ENCODE data around the gene BPGM. TPM values are rescaled to one million over a fixed set of nuclear protein-coding genes. Genes with fewer than 3 reads are reported as not detected.

BPGM gene
- 22.7 TPM for polyA plus RNA-seq (2013, experiment 1 of 2)
- 21.8 TPM for polyA plus RNA-seq (2013, experiment 2 of 2)

- Histone ChIP-seq H3K36me3 (replicated peaks in 1 of 2; ENCODE audit: control insufficient read depth in 2 of 2, insufficient read depth in 2 of 2, low read length in 2 of 2) (no peaks in the 10 kb centered on the region), H3K4me1 (ENCODE audit: control insufficient read depth in 2 of 2, insufficient read depth in 1 of 2, low read depth in 1 of 2, low read length in 2 of 2) (peaks cover 0 to 2% of the 10 kb centered on the region in 2 donors), H4K8ac (ENCODE audit: low read depth, low read length) (no peak within 1 kb of the TSS), H4K91ac (ENCODE audit: low read depth, low read length, poor library complexity) (no peak within 1 kb of the TSS), H3K23ac (ENCODE audit: low read depth, low read length, poor library complexity) (peak within 1 kb of the TSS; percentile 39), H3K14ac (ENCODE audit: low read length) (no peak within 1 kb of the TSS), H3K4me2 (ENCODE audit: insufficient read depth, low read length, poor library complexity, severe bottlenecking) (peak within 1 kb of the TSS; percentile 66), H3K27me3 (ENCODE audit: control insufficient read depth in 3 of 3, insufficient read depth in 3 of 3, low read depth in 1 of 3, low read length in 3 of 3) (no peaks in the 10 kb centered on the region), H3K4me3 (ENCODE audit: low read length in 2 of 2) (peak within 1 kb of the TSS; percentile 67 to 85), H2BK12ac (ENCODE audit: low read length) (no peak within 1 kb of the TSS), H2BK15ac (ENCODE audit: low read length) (no peak within 1 kb of the TSS), H3K79me1 (ENCODE audit: low read depth, low read length) (no peaks in the 10 kb centered on the region), H2BK5ac (ENCODE audit: low read length) (no peak within 1 kb of the TSS), H2BK120ac (ENCODE audit: low read depth, low read length) (no peak within 1 kb of the TSS), H3K27ac (replicated peaks; ENCODE audit: low read length) (no peak within 1 kb of the TSS), H2AK5ac (ENCODE audit: low read depth, low read length) (no peak within 1 kb of the TSS), H3K4ac (ENCODE audit: low read length) (no peak within 1 kb of the TSS), H3K9ac (ENCODE audit: low read depth, low read length, poor library complexity) (no peak within 1 kb of the TSS), H3K9me3 (replicated peaks in 1 of 2; ENCODE audit: control insufficient read depth in 2 of 2, insufficient read depth in 1 of 2, low read depth in 1 of 2, low read length in 2 of 2) (no peaks in the 10 kb centered on the region), H2AFZ (ENCODE audit: low read length) (peak within 1 kb of the TSS; percentile 82), H3K18ac (ENCODE audit: low read length) (peak within 1 kb of the TSS; percentile 49)
- DNase-seq (ENCODE audit: low spot score) = peak; percentile 100
- no CpG with 5 or more reads among the region's 36 CpGs for WGBS, 2 donors (ENCODE audit: extremely low coverage in 2 of 2, insufficient read length in 2 of 2, insufficient replicate concordance in 1 of 2)
Measured at GRCh38 chr7:134646425-134647305, at the start of gene BPGM. BPGM (plus strand) TSS chr7:134646853; CDS start chr7:134661508, 14,655 bp downstream.

GRCh38 chr7:134599371-134599770, 47.3 kb upstream of the BPGM start:
- Histone ChIP-seq H3K4me3 (ENCODE audit: low read length in 2 of 2) (no peak overlapping the region), H2BK12ac (ENCODE audit: low read length) (no peak overlapping the region), H3K27ac (replicated peaks; ENCODE audit: low read length) (no peak overlapping the region), H2AK5ac (ENCODE audit: low read depth, low read length) (no peak overlapping the region), H2BK5ac (ENCODE audit: low read length) (no peak overlapping the region), H3K36me3 (replicated peaks in 1 of 2; ENCODE audit: control insufficient read depth in 2 of 2, insufficient read depth in 2 of 2, low read length in 2 of 2) (no peaks in the 10 kb centered on the region), H2AFZ (ENCODE audit: low read length) (peak overlapping the region; percentile 80), H3K79me1 (ENCODE audit: low read depth, low read length) (no peaks in the 10 kb centered on the region), H3K9ac (ENCODE audit: low read depth, low read length, poor library complexity) (no peak overlapping the region), H4K8ac (ENCODE audit: low read depth, low read length) (no peak overlapping the region), H3K4me2 (ENCODE audit: insufficient read depth, low read length, poor library complexity, severe bottlenecking) (no peak overlapping the region), H3K23ac (ENCODE audit: low read depth, low read length, poor library complexity) (no peak overlapping the region), H3K14ac (ENCODE audit: low read length) (no peak overlapping the region), H3K9me3 (replicated peaks in 1 of 2; ENCODE audit: control insufficient read depth in 2 of 2, insufficient read depth in 1 of 2, low read depth in 1 of 2, low read length in 2 of 2) (peaks cover 3 to 18% of the 10 kb centered on the region in 2 donors), H2BK15ac (ENCODE audit: low read length) (no peak overlapping the region), H3K27me3 (ENCODE audit: control insufficient read depth in 3 of 3, insufficient read depth in 3 of 3, low read depth in 1 of 3, low read length in 3 of 3) (no peaks in the 10 kb centered on the region), H3K4ac (ENCODE audit: low read length) (no peak overlapping the region), H2BK120ac (ENCODE audit: low read depth, low read length) (no peak overlapping the region), H3K4me1 (ENCODE audit: control insufficient read depth in 2 of 2, insufficient read depth in 1 of 2, low read depth in 1 of 2, low read length in 2 of 2) (peaks cover 3 to 6% of the 10 kb centered on the region in 2 donors), H4K91ac (ENCODE audit: low read depth, low read length, poor library complexity) (no peak overlapping the region), H3K18ac (ENCODE audit: low read length) (no peak overlapping the region)
- no peak for DNase-seq (ENCODE audit: low spot score)
- no CpG with 5 or more reads among the region's 6 CpGs for WGBS, 2 donors (ENCODE audit: extremely low coverage in 2 of 2, insufficient read length in 2 of 2, insufficient replicate concordance in 1 of 2)

- Histone ChIP-seq H2AK5ac (ENCODE audit: low read depth, low read length) (no peak overlapping the region), H3K36me3 (replicated peaks in 1 of 2; ENCODE audit: control insufficient read depth in 2 of 2, insufficient read depth in 2 of 2, low read length in 2 of 2) (no peaks in the 10 kb centered on the region), H3K27ac (replicated peaks; ENCODE audit: low read length) (no peak overlapping the region), H3K4me2 (ENCODE audit: insufficient read depth, low read length, poor library complexity, severe bottlenecking) (no peak overlapping the region), H3K9me3 (replicated peaks in 1 of 2; ENCODE audit: control insufficient read depth in 2 of 2, insufficient read depth in 1 of 2, low read depth in 1 of 2, low read length in 2 of 2) (peaks cover 3 to 18% of the 10 kb centered on the region in 2 donors), H3K4me3 (ENCODE audit: low read length in 2 of 2) (no peak overlapping the region), H4K8ac (ENCODE audit: low read depth, low read length) (no peak overlapping the region), H3K4me1 (ENCODE audit: control insufficient read depth in 2 of 2, insufficient read depth in 1 of 2, low read depth in 1 of 2, low read length in 2 of 2) (peaks cover 3 to 6% of the 10 kb centered on the region in 2 donors), H3K4ac (ENCODE audit: low read length) (no peak overlapping the region), H3K14ac (ENCODE audit: low read length) (no peak overlapping the region), H3K18ac (ENCODE audit: low read length) (no peak overlapping the region), H3K23ac (ENCODE audit: low read depth, low read length, poor library complexity) (no peak overlapping the region), H3K79me1 (ENCODE audit: low read depth, low read length) (no peaks in the 10 kb centered on the region), H2AFZ (ENCODE audit: low read length) (peak overlapping the region; percentile 8), H3K9ac (ENCODE audit: low read depth, low read length, poor library complexity) (no peak overlapping the region), H2BK12ac (ENCODE audit: low read length) (no peak overlapping the region), H2BK15ac (ENCODE audit: low read length) (no peak overlapping the region), H3K27me3 (ENCODE audit: control insufficient read depth in 3 of 3, insufficient read depth in 3 of 3, low read depth in 1 of 3, low read length in 3 of 3) (no peaks in the 10 kb centered on the region), H2BK5ac (ENCODE audit: low read length) (no peak overlapping the region), H4K91ac (ENCODE audit: low read depth, low read length, poor library complexity) (no peak overlapping the region), H2BK120ac (ENCODE audit: low read depth, low read length) (no peak overlapping the region)
- WGBS, 2 donors (ENCODE audit: extremely low coverage in 2 of 2, insufficient read length in 2 of 2, insufficient replicate concordance in 1 of 2) = no CpG with 5 or more reads among the region's 4 CpGs
- no peak for DNase-seq (ENCODE audit: low spot score)
Measured at GRCh38 chr7:134601459-134601858, 45.2 kb upstream of the BPGM start.

GRCh38 chr7:134602881-134603451, 43.7 kb upstream of the BPGM start:
- no peak overlapping the region for H2BK12ac ChIP-seq (ENCODE audit: low read length)
- no peak overlapping the region for H2BK120ac ChIP-seq (ENCODE audit: low read depth, low read length)
- no peak overlapping the region for H3K4me2 ChIP-seq (ENCODE audit: insufficient read depth, low read length, poor library complexity, severe bottlenecking)
- peaks cover 3 to 15% of the 10 kb centered on the region in 2 donors for H3K9me3 ChIP-seq (replicated peaks in 1 of 2; ENCODE audit: control insufficient read depth in 2 of 2, insufficient read depth in 1 of 2, low read depth in 1 of 2, low read length in 2 of 2)
- no peak overlapping the region for H3K14ac ChIP-seq (ENCODE audit: low read length)
- peak overlapping the region; percentile 31 for H3K18ac ChIP-seq (ENCODE audit: low read length)
- H2AFZ ChIP-seq (ENCODE audit: low read length) = peak overlapping the region; percentile 67
- H2BK5ac ChIP-seq (ENCODE audit: low read length) = no peak overlapping the region
- no peak overlapping the region for H4K91ac ChIP-seq (ENCODE audit: low read depth, low read length, poor library complexity)
- no peak overlapping the region for H3K27ac ChIP-seq (replicated peaks; ENCODE audit: low read length)
- H3K79me1 ChIP-seq (ENCODE audit: low read depth, low read length) = no peaks in the 10 kb centered on the region
- no peak for DNase-seq (ENCODE audit: low spot score)
- H2AK5ac ChIP-seq (ENCODE audit: low read depth, low read length) = no peak overlapping the region
- peaks cover 3 to 6% of the 10 kb centered on the region in 2 donors for H3K4me1 ChIP-seq (ENCODE audit: control insufficient read depth in 2 of 2, insufficient read depth in 1 of 2, low read depth in 1 of 2, low read length in 2 of 2)
- H3K23ac ChIP-seq (ENCODE audit: low read depth, low read length, poor library complexity) = no peak overlapping the region
- no peak overlapping the region for H2BK15ac ChIP-seq (ENCODE audit: low read length)
- no peaks in the 10 kb centered on the region for H3K36me3 ChIP-seq (replicated peaks in 1 of 2; ENCODE audit: control insufficient read depth in 2 of 2, insufficient read depth in 2 of 2, low read length in 2 of 2)
- no peak overlapping the region for H3K9ac ChIP-seq (ENCODE audit: low read depth, low read length, poor library complexity)
- no peak overlapping the region for H4K8ac ChIP-seq (ENCODE audit: low read depth, low read length)
- no peaks in the 10 kb centered on the region for H3K27me3 ChIP-seq (ENCODE audit: control insufficient read depth in 3 of 3, insufficient read depth in 3 of 3, low read depth in 1 of 3, low read length in 3 of 3)
- WGBS, 2 donors (ENCODE audit: extremely low coverage in 2 of 2, insufficient read length in 2 of 2, insufficient replicate concordance in 1 of 2) = no CpG with 5 or more reads among the region's 11 CpGs
- no peak overlapping the region for H3K4ac ChIP-seq (ENCODE audit: low read length)
- H3K4me3 ChIP-seq (ENCODE audit: low read length in 2 of 2) = no peak overlapping the region

All from neuronal stem cell (in vitro differentiated cells).